ENCODE data around the gene AFTPH. TPM values are rescaled to one million over a fixed set of nuclear protein-coding genes. Genes with fewer than 3 reads are reported as not detected.
A peak's percentile ranks its signal among the peaks of the same experiment; 100 is the strongest.

Gene AFTPH
- total RNA-seq (2011; cell fraction: chromatin; rRNA removed; ENCODE audit: low replicate concordance) = 12.6 and 37.3 TPM in 2 replicates
- 6.3 and 9.9 TPM in 2 replicates for total RNA-seq (2011; cell fraction: nucleolus; rRNA removed)
- total RNA-seq (2011; cell fraction: nucleoplasm; rRNA removed) = 12.0 and 18.2 TPM in 2 replicates
- 10.8 and 12.9 TPM in 2 replicates for total RNA-seq (2014; rRNA removed)
- total RNA-seq (2014; rRNA removed; fragmentation: Illumina TruSeq; extraction: Trizol) = 21.2 and 24.9 TPM in 2 replicates
- 23.3 and 26.2 TPM in 2 replicates for total RNA-seq (2015; rRNA removed; fragmentation: Illumina TruSeq; extraction: Trizol)
- 13.6 and 13.8 TPM in 2 replicates for total RNA-seq (2021)
- polyA plus RNA-seq (2011; rRNA removed) = 17.8 and 21.5 TPM in 2 replicates
- 6.8 and 10.1 TPM in 2 replicates for polyA plus RNA-seq (2011; cell fraction: cytosol; rRNA removed)
- 9.6 and 13.3 TPM in 2 replicates for polyA plus RNA-seq (2011; cell fraction: nucleus; rRNA removed)
- 13.9 and 14.1 TPM in 2 replicates for polyA plus RNA-seq (2012)
- 15.5 and 18.3 TPM in 2 replicates for polyA plus RNA-seq (2014; fragmentation: Illumina TruSeq; extraction: Trizol)
- 1 to 10 TPM; 8.0 to 9.3 TPM for polyA plus RNA-seq (2014; fragmentation: Nextera tagmentation; extraction: Ambion mirVana)
- 12.2 and 12.6 TPM in 2 replicates for polyA plus RNA-seq (2014; rRNA removed)
- polyA minus RNA-seq (2011; rRNA and poly(A)+ RNA removed) = 31.0 and 36.1 TPM in 2 replicates
- polyA minus RNA-seq (2011; cell fraction: cytosol; rRNA and poly(A)+ RNA removed) = 11.6 and 12.5 TPM in 2 replicates
- polyA minus RNA-seq (2011; cell fraction: nucleus; rRNA and poly(A)+ RNA removed) = 11.3 and 21.7 TPM in 2 replicates
- Bru-seq, nascent RNA = percentile 77 among the genes with signal in this experiment
- BruChase-seq, experiment 1, labeled RNA remaining after a 2-hour chase = percentile 83 among the genes with signal in this experiment
- percentile 82 among the genes with signal in this experiment for BruChase-seq, experiment 2, labeled RNA remaining after a 6-hour chase
- long read RNA-seq, experiment 1, full-length matches to known transcripts = 21 of 51 reads
- long read RNA-seq, experiment 1, partial matches to known transcripts = 5 of 51 reads
- long read RNA-seq, experiment 1, other reads (novel, unspliced or antisense) = 25 of 51 reads
- long read RNA-seq, experiment 2, partial matches to known transcripts = 1 of 7 reads
- long read RNA-seq, experiment 2, other reads (novel, unspliced or antisense) = 6 of 7 reads
- long read RNA-seq, experiment 3, full-length matches to known transcripts = 2 of 8 reads
- long read RNA-seq, experiment 3, partial matches to known transcripts = 4 of 8 reads
- long read RNA-seq, experiment 3, other reads (novel, unspliced or antisense) = 2 of 8 reads

- TSS peak; percentile 97 for BruUV-seq (replicated peaks)
- Histone ChIP-seq H4K20me1 (replicated peaks; ENCODE audit: control insufficient read depth, insufficient read depth, low read length) (no peaks in the 10 kb centered on the region; the same call in 1 of the 2 replicates), H2AFZ (ENCODE audit: low read depth, low read length) (peak within 1 kb of the TSS; percentile 93), H3K4me3 (peak within 1 kb of the TSS; percentile 85), H3K9ac (ENCODE audit: insufficient read depth in 1 of 2, low read depth in 2 of 2, low read length in 2 of 2) (peak within 1 kb of the TSS; percentile 77 to 96), H3K27me3 (ENCODE audit: control insufficient read depth in 2 of 2, insufficient read depth in 2 of 2, low read length in 2 of 2) (peaks cover 0 to 4% of the 10 kb centered on the region in 2 experiments; a peak in 3 of 5 replicates), H3K9me3 (replicated peaks; ENCODE audit: control insufficient read depth, insufficient read depth, low read depth, low read length) (no peaks in the 10 kb centered on the region), H3K36me3 (ENCODE audit: control insufficient read depth, insufficient read depth, low read length) (peaks cover 2% of the 10 kb centered on the region; the same call in 1 of the 3 replicates), H3K9me1 (ENCODE audit: control insufficient read depth, insufficient read depth, low read length) (no peaks in the 10 kb centered on the region), H3K79me2 (ENCODE audit: control insufficient read depth, insufficient read depth, low read length) (peaks cover 44% of the 10 kb centered on the region), H3K4me1 (replicated peaks in 1 of 2; ENCODE audit: control insufficient read depth in 2 of 2, insufficient read depth in 2 of 2, low read length in 2 of 2) (peaks cover 0 to 5% of the 10 kb centered on the region in 2 experiments; a peak in 1 of 5 replicates), H3K27ac (ENCODE audit: extremely low read depth, low read depth, low read length) (peak within 1 kb of the TSS; percentile 74), H3K4me2 (ENCODE audit: insufficient read depth, low read length) (peak within 1 kb of the TSS; percentile 93)
- peak; percentile 97 for ATAC-seq
- FAIRE-seq = peak; percentile 98
- intact Hi-C loops (cut with micrococcal nuclease) (loop anchor here (2.0 to 5.0 kb wide), 5 partner anchors 39 to 349 kb away; no protein-coding TSS in a partner anchor), in situ Hi-C loops (cut with MboI) (no loop called here)
- WGBS (ENCODE audit: insufficient coverage, low coverage, missing lambda C conversion rate) = under 1% methylated on average over 47 of the region's 67 CpGs
- peak; percentile 97 to 99 (median 98) for DNase-seq (ENCODE audit: extremely low read depth in 1 of 4, low spot score in 3 of 4)
- POLR2A ChIA-PET = interaction anchor here (0.6 to 1.7 kb wide), 16 partner anchors 8 to 1079 kb away, joined by 3 to 7 read pairs (median 3); partner anchors contain the start of gene SERTAD2
- CTCF ChIA-PET (ENCODE audit: low intra/inter-chr PET ratio) = interaction anchor here (0.6 to 2.5 kb wide), 5 partner anchors 31 to 1049 kb away, joined by 3 to 10 read pairs (median 4); no protein-coding TSS in a partner anchor
- TF ChIP-seq TEAD2 (tag; IDR thresholded peaks at IDR 0.05) = no peak
- no peak for TF ChIP-seq ZNF57 (CRISPR knock-in tag; IDR thresholded peaks at IDR 0.05)
- TF ChIP-seq NCOA2 (IDR thresholded peaks at IDR 0.05; ENCODE audit: partially characterized antibody in 2 of 2) = no peak
- no peak for TF ChIP-seq E4F1 (CRISPR knock-in tag; IDR thresholded peaks at IDR 0.05; ENCODE audit: borderline replicate concordance)
- TF ChIP-seq, protein P1, sequence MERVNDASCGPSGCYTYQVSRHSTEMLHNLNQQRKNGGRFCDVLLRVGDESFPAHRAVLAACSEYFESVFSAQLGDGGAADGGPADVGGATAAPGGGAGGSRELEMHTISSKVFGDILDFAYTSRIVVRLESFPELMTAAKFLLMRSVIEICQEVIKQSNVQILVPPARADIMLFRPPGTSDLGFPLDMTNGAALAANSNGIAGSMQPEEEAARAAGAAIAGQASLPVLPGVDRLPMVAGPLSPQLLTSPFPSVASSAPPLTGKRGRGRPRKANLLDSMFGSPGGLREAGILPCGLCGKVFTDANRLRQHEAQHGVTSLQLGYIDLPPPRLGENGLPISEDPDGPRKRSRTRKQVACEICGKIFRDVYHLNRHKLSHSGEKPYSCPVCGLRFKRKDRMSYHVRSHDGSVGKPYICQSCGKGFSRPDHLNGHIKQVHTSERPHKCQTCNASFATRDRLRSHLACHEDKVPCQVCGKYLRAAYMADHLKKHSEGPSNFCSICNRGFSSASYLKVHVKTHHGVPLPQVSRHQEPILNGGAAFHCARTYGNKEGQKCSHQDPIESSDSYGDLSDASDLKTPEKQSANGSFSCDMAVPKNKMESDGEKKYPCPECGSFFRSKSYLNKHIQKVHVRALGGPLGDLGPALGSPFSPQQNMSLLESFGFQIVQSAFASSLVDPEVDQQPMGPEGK (CRISPR knock-in tag; IDR thresholded peaks at IDR 0.05; ENCODE audit: borderline replicate concordance) = no peak
- peak in 1 of 2 experiments; percentile 72 for TF ChIP-seq E2F6 (IDR thresholded peaks at IDR 0.05; ENCODE audit: borderline replicate concordance in 1 of 2, extremely low read depth in 1 of 2, insufficient read depth in 1 of 2, insufficient read length in 1 of 2, low read depth in 1 of 2, low read length in 1 of 2, poor library complexity in 1 of 2, severe bottlenecking in 1 of 2)
- TF ChIP-seq GATAD2B (IDR thresholded peaks at IDR 0.05; ENCODE audit: borderline replicate concordance) = peak; percentile 48; the same call in 1 of the 2 replicates
These were observed at the start of gene AFTPH for GRCh38 chr2:64523666-64524603. AFTPH (plus strand) TSS chr2:64524328; CDS start chr2:64551475, 27,147 bp downstream.

All from K562 (cell line).